ENCODE measurements around the gene KRTAP9-6. TPM values are rescaled to one million over a fixed set of nuclear protein-coding genes. Genes with fewer than 3 reads are reported as not detected.
"Not testable (repeated sequence)": the region's sequence is repeated elsewhere in the genome, so short reads cannot be mapped to it uniquely, and the experiment has no call there.

Gene KRTAP9-6
- polyA plus RNA-seq, 1 of the 3 experiments (the other 2 are of a cell fraction), result not detected

DNA sequence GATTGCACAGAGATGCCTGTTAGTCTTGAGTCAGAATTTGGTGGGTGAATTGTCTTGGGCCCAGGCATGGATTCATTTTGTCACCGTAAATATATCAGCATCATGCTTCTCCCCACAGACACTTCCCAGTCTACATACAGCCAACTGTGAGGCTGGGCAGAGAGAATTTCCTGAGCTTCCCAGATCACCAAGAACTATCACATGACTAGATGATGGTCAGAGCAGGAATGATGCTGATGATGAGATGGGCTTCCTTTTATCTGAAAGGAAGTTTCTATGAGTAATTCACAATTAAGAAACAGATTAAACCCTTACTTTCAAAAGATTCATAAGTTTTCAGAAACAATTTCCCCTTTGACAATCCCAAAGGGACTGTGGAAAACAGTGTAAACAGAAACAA is 10.3 kb upstream of the KRTAP9-6 start:
- WGBS (ENCODE audit: low lambda C conversion rate), result 17% methylated on average over 1 of the region's 1 CpG
- no peak overlapping the region for H3K27ac ChIP-seq (ENCODE audit: low read depth in 2 of 2, low read length in 1 of 2)
- POLR2A ChIA-PET, result no interaction called here
- TF ChIP-seq, protein P1, sequence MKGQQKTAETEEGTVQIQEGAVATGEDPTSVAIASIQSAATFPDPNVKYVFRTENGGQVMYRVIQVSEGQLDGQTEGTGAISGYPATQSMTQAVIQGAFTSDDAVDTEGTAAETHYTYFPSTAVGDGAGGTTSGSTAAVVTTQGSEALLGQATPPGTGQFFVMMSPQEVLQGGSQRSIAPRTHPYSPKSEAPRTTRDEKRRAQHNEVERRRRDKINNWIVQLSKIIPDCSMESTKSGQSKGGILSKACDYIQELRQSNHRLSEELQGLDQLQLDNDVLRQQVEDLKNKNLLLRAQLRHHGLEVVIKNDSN (IDR thresholded peaks at IDR 0.05; ENCODE audit: borderline replicate concordance, low read depth), result no peak
- TF ChIP-seq YY1 (IDR thresholded peaks at IDR 0.05; ENCODE audit: low read depth), result no peak
- TF ChIP-seq JUND (IDR thresholded peaks at IDR 0.05), result no peak
- no peak for TF ChIP-seq EP300 (IDR thresholded peaks at IDR 0.05; ENCODE audit: borderline replicate concordance in 1 of 2, low read depth in 1 of 2, low read length in 1 of 2)
- TF ChIP-seq SIN3A (IDR thresholded peaks at IDR 0.05; ENCODE audit: borderline replicate concordance, low read depth, low read length), result no peak
- TF ChIP-seq TCF12 (IDR thresholded peaks at IDR 0.05), result no peak
- no peak for TF ChIP-seq TEAD4 (IDR thresholded peaks at IDR 0.05; ENCODE audit: borderline replicate concordance, insufficient read depth)
- TF ChIP-seq POLR2AphosphoS5 (IDR thresholded peaks at IDR 0.05; ENCODE audit: low read depth, low read length), result no peak
- TF ChIP-seq MEF2A (IDR thresholded peaks at IDR 0.05; ENCODE audit: borderline replicate concordance, low read depth), result no peak
- H3K4me1 ChIP-seq (ENCODE audit: control insufficient read depth in 1 of 2, insufficient read depth in 2 of 2, low read depth in 1 of 2, low read length in 1 of 2), result no peaks in the 10 kb centered on the region
- no peaks in the 10 kb centered on the region for H3K9me3 ChIP-seq
- H3K36me3 ChIP-seq (replicated peaks in 1 of 2; ENCODE audit: control insufficient read depth in 1 of 2, insufficient read depth in 2 of 2, low read length in 1 of 2), result no peaks in the 10 kb centered on the region
- H3K4me2 ChIP-seq, result no peak overlapping the region
- peaks cover 3% of the 10 kb centered on the region for H3F3A ChIP-seq (replicated peaks; ENCODE audit: insufficient read depth)
- no peak overlapping the region for H3K4me3 ChIP-seq (ENCODE audit: low read depth in 2 of 2, low read length in 1 of 2)
- no peaks in the 10 kb centered on the region for H3K9me2 ChIP-seq
- no peak for DNase-seq
- H3K9ac ChIP-seq, result no peak overlapping the region
- H3K79me2 ChIP-seq (ENCODE audit: insufficient read depth), result no peaks in the 10 kb centered on the region
- no peaks in the 10 kb centered on the region for H4K20me1 ChIP-seq (ENCODE audit: insufficient read depth)
- H3K27me3 ChIP-seq (ENCODE audit: insufficient read depth), result peaks cover 23% of the 10 kb centered on the region
- no peak overlapping the region for H2AFZ ChIP-seq (ENCODE audit: low read depth)
- CTCF ChIA-PET, result interaction anchor here (1.4 kb wide), 1 partner anchor 408 kb away, joined by 4 read pairs; no protein-coding TSS in a partner anchor

- H3K79me2 ChIP-seq (ENCODE audit: insufficient read depth); H3K4me1 ChIP-seq (ENCODE audit: control insufficient read depth in 1 of 2, insufficient read depth in 2 of 2, low read depth in 1 of 2, low read length in 1 of 2); H2AFZ ChIP-seq (ENCODE audit: low read depth); DNase-seq; H3K4me2 ChIP-seq; H3K9me2 ChIP-seq; H3K9me3 ChIP-seq; H3K4me3 ChIP-seq (ENCODE audit: low read depth in 2 of 2, low read length in 1 of 2); H3K9ac ChIP-seq; H3F3A ChIP-seq (replicated peaks; ENCODE audit: insufficient read depth); H3K27ac ChIP-seq (ENCODE audit: low read depth in 2 of 2, low read length in 1 of 2); POLR2A ChIA-PET; H3K36me3 ChIP-seq (replicated peaks in 1 of 2; ENCODE audit: control insufficient read depth in 1 of 2, insufficient read depth in 2 of 2, low read length in 1 of 2); H4K20me1 ChIP-seq (ENCODE audit: insufficient read depth): not testable (repeated sequence)
- peaks cover 23% of the 10 kb centered on the region for H3K27me3 ChIP-seq (ENCODE audit: insufficient read depth)
- CTCF ChIA-PET, result interaction anchor here (0.7 to 1.4 kb wide), 2 partner anchors 21 to 407 kb away, joined by 3 to 4 read pairs; no protein-coding TSS in a partner anchor
- 0% methylated on average over 2 of the region's 5 CpGs for WGBS (ENCODE audit: low lambda C conversion rate)
Measured at GRCh38 chr17:41255381-41256290, 9.5 kb upstream of the KRTAP9-6 start, which contains the start of gene KRTAP9-9. Gene KRTAP9-9 (plus strand): TSS chr17:41255384.

DNA sequence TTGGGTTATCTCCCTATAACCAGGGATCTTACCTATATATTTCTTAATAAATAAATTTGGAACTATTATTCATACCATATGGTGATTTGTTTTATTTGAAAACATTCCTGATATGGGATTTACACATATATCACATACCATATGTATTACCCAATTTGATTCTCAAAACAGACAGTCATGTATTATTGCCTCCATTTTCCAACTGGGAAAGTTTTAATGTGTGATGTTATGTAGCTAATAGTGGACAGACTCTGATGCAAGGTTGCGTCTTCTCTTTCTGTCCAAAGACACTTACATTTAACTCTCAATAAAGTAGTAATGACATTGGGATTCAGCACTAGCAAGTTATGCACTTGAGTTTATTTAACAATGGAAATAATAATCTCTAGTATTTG is 8.9 kb upstream of the KRTAP9-6 start:
- Histone ChIP-seq H3K9me3 (no peaks in the 10 kb centered on the region), H3F3A (replicated peaks; ENCODE audit: insufficient read depth) (peaks cover 3% of the 10 kb centered on the region), H3K9ac (no peak overlapping the region), H3K9me2 (no peaks in the 10 kb centered on the region), H3K79me2 (ENCODE audit: insufficient read depth) (no peaks in the 10 kb centered on the region), H3K4me1 (ENCODE audit: control insufficient read depth in 1 of 2, insufficient read depth in 2 of 2, low read depth in 1 of 2, low read length in 1 of 2) (no peaks in the 10 kb centered on the region), H2AFZ (ENCODE audit: low read depth) (no peak overlapping the region), H3K27me3 (ENCODE audit: insufficient read depth) (peaks cover 23% of the 10 kb centered on the region), H3K36me3 (replicated peaks in 1 of 2; ENCODE audit: control insufficient read depth in 1 of 2, insufficient read depth in 2 of 2, low read length in 1 of 2) (no peaks in the 10 kb centered on the region), H4K20me1 (ENCODE audit: insufficient read depth) (no peaks in the 10 kb centered on the region), H3K4me2 (no peak overlapping the region), H3K4me3 (ENCODE audit: low read depth in 2 of 2, low read length in 1 of 2) (no peak overlapping the region), H3K27ac (ENCODE audit: low read depth in 2 of 2, low read length in 1 of 2) (no peak overlapping the region)
- 52% methylated on average over 1 of the region's 1 CpG for WGBS (ENCODE audit: low lambda C conversion rate)
- no peak for TF ChIP-seq FOXJ3 (CRISPR knock-in tag; IDR thresholded peaks at IDR 0.05)
- no peak for TF ChIP-seq MAX (IDR thresholded peaks at IDR 0.05; ENCODE audit: low read depth)
- no peak for TF ChIP-seq POLR2AphosphoS5 (IDR thresholded peaks at IDR 0.05; ENCODE audit: low read depth, low read length)
- TF ChIP-seq NRF1 (IDR thresholded peaks at IDR 0.05; ENCODE audit: low read depth, low read length), result no peak
- TF ChIP-seq TAF1 (IDR thresholded peaks at IDR 0.05; ENCODE audit: borderline replicate concordance, low read depth, low read length), result no peak
- no peak for TF ChIP-seq SIN3A (IDR thresholded peaks at IDR 0.05; ENCODE audit: borderline replicate concordance, low read depth, low read length)
- TF ChIP-seq ELF1 (IDR thresholded peaks at IDR 0.05), result no peak
- no peak for TF ChIP-seq MXI1 (IDR thresholded peaks at IDR 0.05; ENCODE audit: low read depth, low read length)
- ChIA-PET CTCF (interaction anchor here (0.7 kb wide), 1 partner anchor 20 kb away, joined by 3 read pairs; no protein-coding TSS in a partner anchor), POLR2A (no interaction called here)
- DNase-seq, result no peak

All from SK-N-SH (cell line).